ENCODE measurements around the gene U2AF2.

GRCh38 chr19:55656552-55656951 lies 1.7 kb downstream of the U2AF2 start:
- no peak for TF ChIP-seq CTCF (IDR thresholded peaks at IDR 0.05; ENCODE audit: poor library complexity, severe bottlenecking)
- no peak for TF ChIP-seq TAF1 (IDR thresholded peaks at IDR 0.05; ENCODE audit: low read depth)

Measured in neural cell (in vitro differentiated cells).